Measurements from ENCODE around the gene RILPL1. TPM values are rescaled to one million over a fixed set of nuclear protein-coding genes. Genes with fewer than 3 reads are reported as not detected.

The RILPL1 gene
- total and polyA plus RNA-seq, 2 of the 4 experiments (the other 2 are of a cell fraction), result 11.1 to 19.8 TPM

DNA sequence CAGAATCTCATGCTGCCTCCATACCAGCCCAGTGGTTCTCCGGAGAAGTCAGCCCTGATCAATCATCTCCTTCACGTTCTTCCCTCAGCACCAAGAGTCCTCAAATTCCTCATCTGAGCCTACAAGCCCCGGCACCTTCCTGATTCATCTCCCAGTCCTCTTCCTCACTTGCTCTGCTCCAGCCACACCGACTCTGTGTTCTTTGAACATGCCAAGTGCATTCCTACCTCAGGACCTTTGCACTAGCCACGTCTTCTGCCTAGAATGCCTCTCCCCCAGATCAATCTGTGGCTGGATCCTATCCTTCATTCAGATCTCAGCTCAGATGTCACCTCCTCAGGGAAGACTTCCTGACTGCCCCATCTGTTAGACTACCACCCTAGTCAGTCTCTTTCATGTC lies 4.7 kb downstream of the RILPL1 start:
- H3K4ac ChIP-seq (ENCODE audit: low read depth, low read length), result no peak overlapping the region
- H3K18ac ChIP-seq (ENCODE audit: low read depth, low read length), result no peak overlapping the region
- in situ Hi-C loops (cut with MboI; ENCODE audit: low sequenced_read_pairs) (no loop called here), dilution Hi-C loops (cut with HindIII; ENCODE audit: low sequenced_read_pairs, unreplicated experiment) (no loop called here), intact Hi-C loops (cut with micrococcal nuclease) (no loop called here)
- H3K9me3 ChIP-seq (ENCODE audit: control insufficient read depth, insufficient read depth, low read length), result no peaks in the 10 kb centered on the region
- H3K9ac ChIP-seq (ENCODE audit: low read depth, low read length), result no peak overlapping the region
- ChIA-PET CTCF (no interaction called here), POLR2A (ENCODE audit: unreplicated experiment) (no interaction called here)
- H3K27me3 ChIP-seq (ENCODE audit: control insufficient read depth, insufficient read depth, low read length), result no peaks in the 10 kb centered on the region
- no peak overlapping the region for H2AK9ac ChIP-seq (replicated peaks; ENCODE audit: low read depth, low read length, poor library complexity)
- peaks cover 40 to 77% of the 10 kb centered on the region in 2 experiments for H3K79me1 ChIP-seq (ENCODE audit: low read depth in 1 of 2, low read length in 2 of 2)
- peaks cover 8% of the 10 kb centered on the region for H3K9me1 ChIP-seq (ENCODE audit: insufficient read depth, low read length)
- peaks cover 8% of the 10 kb centered on the region for H3K4me1 ChIP-seq (ENCODE audit: control insufficient read depth, insufficient read depth, low read length)
- H3K36me3 ChIP-seq (ENCODE audit: control insufficient read depth, insufficient read depth, low read length), result peaks cover 17% of the 10 kb centered on the region
- no peak overlapping the region for H2BK120ac ChIP-seq (ENCODE audit: low read depth, low read length)
- no peak overlapping the region for H4K5ac ChIP-seq (ENCODE audit: low read depth, low read length)
- H2BK20ac ChIP-seq (ENCODE audit: low read depth, low read length), result no peak overlapping the region
- no peak overlapping the region for H2BK15ac ChIP-seq (ENCODE audit: low read depth, low read length)
- ATAC-seq (ENCODE audit: low read depth) (no peak), DNase-seq (no peak)
- BruUV-seq (replicated peaks), result no TSS peak
- no peak overlapping the region for H2BK5ac ChIP-seq (ENCODE audit: low read depth, low read length, poor library complexity, severe bottlenecking)
- no peak overlapping the region for H3K56ac ChIP-seq (ENCODE audit: extremely low read depth, insufficient read depth, low read length)
- 82% methylated on average over 2 of the region's 5 CpGs; no CpG with 5 or more reads in 1 of the 2 experiments for WGBS, 2 experiments (ENCODE audit: extremely low coverage in 2 of 2, insufficient read length in 1 of 2)
- H4K20me1 ChIP-seq (ENCODE audit: insufficient read depth, low read length), result peaks cover 23% of the 10 kb centered on the region; the same call in 1 of the 2 replicates
- no peak overlapping the region for H3K4me2 ChIP-seq (ENCODE audit: low read depth, low read length)
- H3K14ac ChIP-seq (replicated peaks; ENCODE audit: low read depth, low read length), result no peak overlapping the region
- no peak overlapping the region for H4K91ac ChIP-seq (ENCODE audit: insufficient read depth, low read depth, low read length)
- no peak for TF ChIP-seq MAFK (IDR thresholded peaks at IDR 0.05; ENCODE audit: low read depth, low read length)
- H4K8ac ChIP-seq (ENCODE audit: low read depth in 2 of 2, low read length in 2 of 2), result no peak overlapping the region
- no peak overlapping the region; the same call in 1 of the 2 replicates for H3K23ac ChIP-seq (ENCODE audit: low read depth, low read length)
- H3K4me3 ChIP-seq (ENCODE audit: insufficient read depth, low read depth, low read length), result no peak overlapping the region
- H3K27ac ChIP-seq (ENCODE audit: insufficient read depth, low read length), result no peak overlapping the region
- no peak overlapping the region for H2AFZ ChIP-seq (replicated peaks; ENCODE audit: low read length, poor library complexity)
- H2AK5ac ChIP-seq (ENCODE audit: low read depth, low read length), result no peak overlapping the region
